22Rv1 (cell line): ENCODE data around the gene FGF18.

ENCODE experiments used
- H3K27ac ChIP-seq: fragments of 450-650 bp; 2 replicates; pipeline ENCODE4 v1.5.1; 2017
- CTCF ChIP-seq: fragments of 450-650 bp; IDR thresholded peaks from 2 replicates; pipeline ENCODE4 v1.5.1; 2017; ENCODE audit warnings: mild to moderate bottlenecking
- ZFX ChIP-seq: fragments of 450-650 bp; IDR thresholded peaks from 2 replicates; pipeline ENCODE4 v1.6.1; 2017; ENCODE audit warnings: antibody characterized with exemption, borderline replicate concordance

The FGF18 gene

GRCh38 chr5:171449426-171449825 is 30.0 kb downstream of the FGF18 start:
- TF ChIP-seq ZFX = no peak
- no peak for TF ChIP-seq CTCF
- H3K27ac ChIP-seq = no peak overlapping the region

- H3K27ac ChIP-seq = no peak overlapping the region
Observed at GRCh38 chr5:171450423-171451331, 31.2 kb downstream of the FGF18 start.

GRCh38 chr5:171451421-171451820 is 32.0 kb downstream of the FGF18 start:
- no peak overlapping the region for H3K27ac ChIP-seq
- no peak for TF ChIP-seq CTCF
- TF ChIP-seq ZFX = no peak

More at GRCh38 chr5:171450423-171451331, 31.2 kb downstream of the FGF18 start:
- TF ChIP-seq CTCF = no peak
- no peak for TF ChIP-seq ZFX

- H3K27ac ChIP-seq = no peak overlapping the region
- TF ChIP-seq ZFX (no peak), CTCF (no peak)
Observed at GRCh38 chr5:171453056-171453725, 33.7 kb downstream of the FGF18 start.

- H3K27ac ChIP-seq = no peak overlapping the region
- no peak for TF ChIP-seq CTCF
- no peak for TF ChIP-seq ZFX
Observed at GRCh38 chr5:171453988-171454387, 34.5 kb downstream of the FGF18 start.

- H3K27ac ChIP-seq = no peak overlapping the region
- TF ChIP-seq CTCF = no peak
- no peak for TF ChIP-seq ZFX
Observed at GRCh38 chr5:171454549-171454948, 35.1 kb downstream of the FGF18 start.

- no peak overlapping the region for H3K27ac ChIP-seq
- TF ChIP-seq ZFX (no peak), CTCF (no peak)
Observed at GRCh38 chr5:171455522-171455921, 36.1 kb downstream of the FGF18 start.
